Hepatocyte (in vitro differentiated cells): ENCODE measurements around the gene PTGER4. TPM values are rescaled to one million over a fixed set of nuclear protein-coding genes. Genes with fewer than 3 reads are reported as not detected.

Source experiments
- DNase-seq: peaks from one replicate; pipeline ENCODE4 v3.0.0-alpha.2; 2016; ENCODE audit warnings: low spot score
- H2AFZ ChIP-seq: fragments of 200-600 bp; sonication (generic); 2 replicates; pipeline ENCODE4 v1.6.0; 2016; ENCODE audit warnings: antibody characterized with exemption, mild to moderate bottlenecking
- H3K27ac ChIP-seq: fragments of 200-600 bp; sonication (generic); 2 replicates; pipeline ENCODE4 v1.5.1; 2016; ENCODE audit warnings: mild to moderate bottlenecking
- H3K27me3 ChIP-seq: fragments of 200-600 bp; sonication (generic); 2 replicates; pipeline ENCODE4 v1.6.1; 2016
- H3K36me3 ChIP-seq: fragments of 200-600 bp; sonication (generic); replicated peaks from 2 replicates; pipeline ENCODE4 v1.5.1; 2016; ENCODE audit warnings: low read depth; ENCODE audit not compliant: insufficient read depth
- H3K4me1 ChIP-seq: fragments of 200-600 bp; sonication (generic); 2 replicates; pipeline ENCODE4 v1.5.1; 2016; ENCODE audit warnings: mild to moderate bottlenecking, moderate library complexity; ENCODE audit not compliant: insufficient read depth
- H3K4me2 ChIP-seq: fragments of 200-600 bp; sonication (generic); 2 replicates; pipeline ENCODE4 v1.6.0; 2016
- H3K4me3 ChIP-seq: fragments of 200-600 bp; sonication (generic); 2 replicates; pipeline ENCODE4 v1.5.1; 2016; ENCODE audit warnings: mild to moderate bottlenecking
- H3K79me2 ChIP-seq: fragments of 200-600 bp; sonication (generic); 2 replicates; pipeline ENCODE4 v1.6.0; 2017; ENCODE audit warnings: mild to moderate bottlenecking
- H3K9me2 ChIP-seq: fragments of 200-600 bp; sonication (generic); replicated peaks from 2 replicates; pipeline ENCODE4 v1.6.0; 2017; ENCODE audit warnings: mild to moderate bottlenecking; ENCODE audit not compliant: insufficient read depth
- H3K9me3 ChIP-seq: fragments of 200-600 bp; sonication (generic); 2 replicates; pipeline ENCODE4 v1.5.1; 2016; ENCODE audit warnings: low read depth, mild to moderate bottlenecking
- H4K20me1 ChIP-seq: fragments of 200-600 bp; sonication (generic); 2 replicates; pipeline ENCODE4 v1.6.0; 2016; ENCODE audit warnings: mild to moderate bottlenecking; ENCODE audit not compliant: insufficient read depth, poor library complexity, severe bottlenecking
- CTCF ChIP-seq: fragments of 200-600 bp; sonication (generic); IDR thresholded peaks from 2 replicates; pipeline ENCODE4 v1.5.1; 2016; ENCODE audit warnings: antibody characterized with exemption, mild to moderate bottlenecking; ENCODE audit not compliant: poor library complexity
- EZH2 ChIP-seq: fragments of 200-600 bp; sonication (generic); IDR thresholded peaks from 2 replicates; pipeline ENCODE4 v1.6.1; 2016; ENCODE audit warnings: antibody characterized with exemption, mild to moderate bottlenecking, borderline replicate concordance
- EZH2phosphoT487 ChIP-seq: fragments of 200-600 bp; sonication (generic); IDR thresholded peaks from one replicate; pipeline ENCODE4 v1.6.1; 2018; ENCODE audit warnings: antibody characterized with exemption, mild to moderate bottlenecking, low read depth, moderate library complexity; ENCODE audit not compliant: unreplicated experiment, severe bottlenecking
- WGBS: methylation state at CpG from one replicate; pipeline ENCODE4 v1.1.6; 2016; ENCODE audit warnings: low lambda C conversion rate; ENCODE audit errors: missing lambda C conversion rate; 5-methylcytosine and 5-hydroxymethylcytosine counted together
- polyA plus RNA-seq: library from polyadenylated mRNA; unstranded; fragments of >200 nt; fragmentation: Nextera tagmentation; extraction: Ambion mirVana; gene quantifications from 2 replicates; pipeline ENCODE4 v1.2.1, GENCODE V29; 2016
- total RNA-seq: library from RNA; depleted of rRNA; stranded (reverse); fragments of >200 nt; gene quantifications from 2 replicates; pipeline ENCODE4 v1.2.3, GENCODE V29; 2014

PTGER4 gene
- total and polyA plus RNA-seq, 2 experiments from 2014 or later, result 3.6 to 7.1 TPM

- no peak overlapping the region for H3K4me2 ChIP-seq
- TF ChIP-seq CTCF, result no peak
- no peak for TF ChIP-seq EZH2
- no peak for TF ChIP-seq EZH2phosphoT487
Observed at GRCh38 chr5:40656766-40657165, 22.9 kb upstream of the PTGER4 start.

GRCh38 chr5:40660751-40661150 is 19.0 kb upstream of the PTGER4 start:
- no peak overlapping the region for H3K4me2 ChIP-seq
- H3K79me2 ChIP-seq, result no peaks in the 10 kb centered on the region
- no peaks in the 10 kb centered on the region for H3K9me3 ChIP-seq
- no peak overlapping the region for H3K27ac ChIP-seq
- WGBS, result 96% methylated on average over 2 of the region's 2 CpGs
- no peak for DNase-seq
- TF ChIP-seq EZH2phosphoT487, result no peak
- no peak for TF ChIP-seq EZH2
- TF ChIP-seq CTCF, result no peak
- no peaks in the 10 kb centered on the region for H3K27me3 ChIP-seq
- H4K20me1 ChIP-seq, result no peaks in the 10 kb centered on the region
- no peak overlapping the region for H3K4me3 ChIP-seq
- no peaks in the 10 kb centered on the region for H3K36me3 ChIP-seq
- H3K4me1 ChIP-seq, result no peaks in the 10 kb centered on the region
- no peaks in the 10 kb centered on the region for H3K9me2 ChIP-seq
- H2AFZ ChIP-seq, result no peak overlapping the region

More at GRCh38 chr5:40656766-40657165, 22.9 kb upstream of the PTGER4 start:
- H4K20me1 ChIP-seq, result no peaks in the 10 kb centered on the region
- H3K4me1 ChIP-seq, result no peaks in the 10 kb centered on the region
- no peak overlapping the region for H3K4me3 ChIP-seq
- H3K27ac ChIP-seq, result no peak overlapping the region
- H3K9me3 ChIP-seq, result no peaks in the 10 kb centered on the region
- no peaks in the 10 kb centered on the region for H3K79me2 ChIP-seq
- no peak overlapping the region for H2AFZ ChIP-seq
- no peaks in the 10 kb centered on the region for H3K9me2 ChIP-seq
- H3K36me3 ChIP-seq, result no peaks in the 10 kb centered on the region
- no peak for DNase-seq
- H3K27me3 ChIP-seq, result no peaks in the 10 kb centered on the region

GRCh38 chr5:40665635-40666298 is 13.9 kb upstream of the PTGER4 start:
- H4K20me1 ChIP-seq, result no peaks in the 10 kb centered on the region
- no peaks in the 10 kb centered on the region for H3K4me1 ChIP-seq
- no peaks in the 10 kb centered on the region for H3K79me2 ChIP-seq
- H3K36me3 ChIP-seq, result no peaks in the 10 kb centered on the region
- H3K27ac ChIP-seq, result no peak overlapping the region
- no peak for TF ChIP-seq EZH2phosphoT487
- no peak for TF ChIP-seq EZH2
- TF ChIP-seq CTCF, result no peak
- peaks cover 10% of the 10 kb centered on the region for H3K27me3 ChIP-seq
- no peaks in the 10 kb centered on the region for H3K9me2 ChIP-seq
- H3K4me2 ChIP-seq, result no peak overlapping the region
- no peak overlapping the region for H3K4me3 ChIP-seq
- DNase-seq, result no peak
- H2AFZ ChIP-seq, result no peak overlapping the region
- H3K9me3 ChIP-seq, result no peaks in the 10 kb centered on the region
- WGBS, result 81% methylated on average over 3 of the region's 3 CpGs
